ENCODE data around the gene SMIM33.
"Not testable (repeated sequence)": the region's sequence is repeated elsewhere in the genome, so short reads cannot be mapped to it uniquely, and the experiment has no call there.

GRCh38 chr5:139479729-139480128 lies 8.9 kb downstream of the SMIM33 start:
- not testable (repeated sequence) for TF ChIP-seq CTCF, POLR2A (IDR thresholded peaks at IDR 0.05)

All from right lobe of liver (tissue), 4 donors.